Fibroblast of lung (primary cell): ENCODE measurements around the gene SRPRB. TPM values are rescaled to one million over a fixed set of nuclear protein-coding genes. Genes with fewer than 3 reads are reported as not detected.

Experiments used
- DNase-seq, 2 donors: peaks; one replicate each; pipeline versions ENCODE4 v3.0.0 to v3.0.0-alpha.2; 2010; ENCODE audit warnings: low read depth in 2 of 2
- H2AFZ ChIP-seq: 2 replicates; pipeline ENCODE4 v1.5.1; 2012; ENCODE audit warnings: low read length, control low read depth, inconsistent platforms
- H3K27ac ChIP-seq: 2 replicates; pipeline ENCODE4 v1.5.1; 2011; ENCODE audit warnings: low read length, control low read depth; ENCODE audit not compliant: insufficient read depth
- H3K27me3 ChIP-seq: 2 replicates; pipeline ENCODE4 v1.5.1; 2011; ENCODE audit warnings: mild to moderate bottlenecking, low read length; ENCODE audit not compliant: control insufficient read depth, insufficient read depth
- H3K36me3 ChIP-seq: 2 replicates; pipeline ENCODE4 v1.5.1; 2011; ENCODE audit warnings: low read length; ENCODE audit not compliant: control insufficient read depth, insufficient read depth
- H3K4me1 ChIP-seq: 2 replicates; pipeline ENCODE4 v1.5.1; 2011; ENCODE audit warnings: low read length; ENCODE audit not compliant: control insufficient read depth, insufficient read depth; ENCODE audit errors: extremely low read depth
- H3K4me2 ChIP-seq: 2 replicates; pipeline ENCODE4 v1.5.1; 2011; ENCODE audit warnings: low read length, control low read depth; ENCODE audit not compliant: insufficient read depth; ENCODE audit errors: extremely low read depth
- H3K4me3 ChIP-seq, 4 experiments: fragments of 200-600 bp in 1 of 4; sonication (generic) in 1 of 4; replicated peaks in 1 of 4; 2 replicates each; pipeline ENCODE4 v1.5.1; 2011 to 2016; ENCODE audit warnings: low read length in 4 of 4, low read depth in 3 of 4, mild to moderate bottlenecking in 3 of 4, control low read depth in 2 of 4, inconsistent platforms in 1 of 4, mixed read lengths in 1 of 4; ENCODE audit not compliant: insufficient read depth in 1 of 4; ENCODE audit errors: control extremely low read depth in 1 of 4
- H3K79me2 ChIP-seq: 2 replicates; pipeline ENCODE4 v1.5.1; 2012; ENCODE audit warnings: mild to moderate bottlenecking, low read length, inconsistent platforms; ENCODE audit not compliant: control insufficient read depth, insufficient read depth
- H3K9ac ChIP-seq: 2 replicates; pipeline ENCODE4 v1.5.1; 2011; ENCODE audit warnings: mild to moderate bottlenecking, low read length, control low read depth; ENCODE audit not compliant: insufficient read depth
- H3K9me3 ChIP-seq: 2 replicates; pipeline ENCODE4 v1.5.1; 2012; ENCODE audit warnings: low read depth, low read length; ENCODE audit not compliant: control insufficient read depth, insufficient read depth
- H4K20me1 ChIP-seq: 2 replicates; pipeline ENCODE4 v1.5.1; 2011; ENCODE audit warnings: low read length; ENCODE audit not compliant: control insufficient read depth, insufficient read depth; ENCODE audit errors: extremely low read depth
- CTCF ChIP-seq, 2 donors: IDR thresholded peaks in 1 of 2; conservative IDR thresholded peaks in 1 of 2; 1 replicate in 1 of 2; 2 replicates in 1 of 2; pipeline ENCODE4 v1.5.1; 2011 to 2012; ENCODE audit warnings: low read length in 2 of 2, control low read depth in 1 of 2, inconsistent platforms in 1 of 2, low read depth in 1 of 2, mild to moderate bottlenecking in 1 of 2
- EZH2 ChIP-seq: IDR thresholded peaks from 2 replicates; pipeline ENCODE4 v1.5.1; 2012; ENCODE audit warnings: low read length, control low read depth, mild to moderate bottlenecking; ENCODE audit errors: missing control alignments
- polyA plus RNA-seq, 2 donors: library from polyadenylated mRNA; depleted of rRNA in 1 of 2; stranded (reverse) in 1 of 2; unstranded in 1 of 2; fragments of >200 nt; gene quantifications; 2 replicates each; pipeline ENCODE4 v1.2.1, GENCODE V29; 2011 to 2012; ENCODE audit warnings: missing spikeins in 1 of 2
- total RNA-seq: library from RNA; depleted of rRNA; stranded (reverse); fragments of >200 nt; gene quantifications from 2 replicates; pipeline ENCODE4 v1.2.1, GENCODE V29; 2014

SRPRB gene
- total and polyA plus RNA-seq, 2 donors (not counting 1 experiment from before 2014, with no cell fraction given) = 63.1 to 69.2 TPM

GRCh38 chr3:133835418-133835743 lies 29.8 kb downstream of the SRPRB start:
- H3K9me3 ChIP-seq = no peaks in the 10 kb centered on the region
- no peak overlapping the region for H2AFZ ChIP-seq
- H3K4me2 ChIP-seq = no peak overlapping the region
- no peak for TF ChIP-seq EZH2
- no peak for TF ChIP-seq CTCF (conservative IDR thresholded peaks at IDR 0.05 in 1 of 2, IDR thresholded peaks at IDR 0.05 in 1 of 2; ENCODE audit: low read depth in 1 of 2, low read length in 2 of 2)
- H3K4me3 ChIP-seq = no peak overlapping the region
- no peak overlapping the region for H3K27ac ChIP-seq
- H3K27me3 ChIP-seq = peaks cover 2% of the 10 kb centered on the region
- H4K20me1 ChIP-seq = no peaks in the 10 kb centered on the region
- no peaks in the 10 kb centered on the region for H3K36me3 ChIP-seq
- no peaks in the 10 kb centered on the region for H3K79me2 ChIP-seq
- H3K9ac ChIP-seq = no peak overlapping the region
- DNase-seq = no peak
- H3K4me1 ChIP-seq = no peaks in the 10 kb centered on the region

GRCh38 chr3:133835961-133836360 lies 30.3 kb downstream of the SRPRB start:
- Histone ChIP-seq H3K4me1 (no peaks in the 10 kb centered on the region), H2AFZ (no peak overlapping the region), H3K79me2 (no peaks in the 10 kb centered on the region), H3K36me3 (no peaks in the 10 kb centered on the region), H3K27me3 (peaks cover 2% of the 10 kb centered on the region), H3K9ac (no peak overlapping the region), H3K9me3 (no peaks in the 10 kb centered on the region), H3K27ac (no peak overlapping the region), H4K20me1 (no peaks in the 10 kb centered on the region), H3K4me2 (no peak overlapping the region), H3K4me3 (no peak overlapping the region)
- no peak for TF ChIP-seq EZH2
- no peak for TF ChIP-seq CTCF (conservative IDR thresholded peaks at IDR 0.05 in 1 of 2, IDR thresholded peaks at IDR 0.05 in 1 of 2; ENCODE audit: low read depth in 1 of 2, low read length in 2 of 2)
- DNase-seq = no peak

DNA sequence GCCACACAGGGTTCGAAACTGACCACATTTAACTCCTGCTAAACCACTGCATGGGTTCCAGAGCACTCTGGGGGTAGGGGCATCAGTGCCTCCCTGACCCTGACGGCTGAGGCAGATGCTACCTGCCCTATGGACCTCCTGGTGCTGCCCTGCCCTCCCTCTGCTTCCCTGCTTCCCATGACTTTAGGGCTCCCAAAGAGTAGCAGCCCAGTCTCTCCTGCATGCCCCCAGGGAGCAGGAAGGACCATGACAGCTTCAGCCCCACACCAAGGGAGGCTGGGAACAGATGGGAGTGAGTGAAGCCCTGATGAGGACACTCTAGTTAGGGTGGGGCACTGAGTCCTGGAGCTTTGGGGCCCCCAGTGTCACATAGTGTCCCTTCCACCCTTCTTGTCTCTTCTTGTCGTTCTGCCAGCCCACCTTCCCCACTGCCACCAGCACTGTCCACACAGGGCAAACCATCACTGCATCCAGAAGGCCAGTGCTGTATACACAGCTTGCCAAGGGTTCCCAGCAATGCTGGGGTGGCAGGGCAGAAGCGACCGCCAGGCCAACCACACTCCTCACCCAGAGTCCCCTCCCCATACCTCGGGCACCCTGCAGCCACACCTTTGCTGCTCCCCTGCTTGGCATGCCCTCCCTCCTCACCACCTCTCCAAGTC lies 31.0 kb downstream of the SRPRB start:
- no peak overlapping the region for H2AFZ ChIP-seq
- no peak overlapping the region for H3K4me2 ChIP-seq
- H3K36me3 ChIP-seq = no peaks in the 10 kb centered on the region
- H3K9me3 ChIP-seq = no peaks in the 10 kb centered on the region
- H3K4me1 ChIP-seq = no peaks in the 10 kb centered on the region
- no peak for DNase-seq
- TF ChIP-seq EZH2 = no peak
- TF ChIP-seq CTCF (conservative IDR thresholded peaks at IDR 0.05 in 1 of 2, IDR thresholded peaks at IDR 0.05 in 1 of 2; ENCODE audit: low read depth in 1 of 2, low read length in 2 of 2) = no peak
- H3K4me3 ChIP-seq = no peak overlapping the region
- peaks cover 2% of the 10 kb centered on the region for H3K27me3 ChIP-seq
- no peaks in the 10 kb centered on the region for H4K20me1 ChIP-seq
- H3K79me2 ChIP-seq = no peaks in the 10 kb centered on the region
- no peak overlapping the region for H3K27ac ChIP-seq
- H3K9ac ChIP-seq = no peak overlapping the region
